GM04504 (cell line): ENCODE results near the gene C1orf226.
"Not testable (repeated sequence)": the region's sequence is repeated elsewhere in the genome, so short reads cannot be mapped to it uniquely, and the experiment has no call there.

Source experiments
- DNase-seq: peaks from one replicate; pipeline ENCODE4 v3.0.0-alpha.2; 2012; ENCODE audit warnings: low read depth

C1orf226 gene

GRCh38 chr1:162381383-162381782 lies at the start of gene C1orf226:
TSS of gene C1orf226 (plus strand) at chr1:162381728. CDS start at chr1:162381902, 174 bp downstream.
- no peak for DNase-seq

- DNase-seq, result no peak
Observed at GRCh38 chr1:162333991-162334390, 47.5 kb upstream of the C1orf226 start.

GRCh38 chr1:162335126-162335525 lies 46.4 kb upstream of the C1orf226 start:
- DNase-seq, result no peak

GRCh38 chr1:162336621-162337285 lies 44.8 kb upstream of the C1orf226 start:
- no peak for DNase-seq

- DNase-seq, result no peak
Observed at GRCh38 chr1:162342452-162342983, 39.0 kb upstream of the C1orf226 start.

GRCh38 chr1:162343470-162343869 lies 38.1 kb upstream of the C1orf226 start:
- DNase-seq, result no peak

GRCh38 chr1:162347281-162347680 lies 34.2 kb upstream of the C1orf226 start:
- DNase-seq, result no peak

GRCh38 chr1:162349635-162350330 lies 31.7 kb upstream of the C1orf226 start:
- peak; percentile 56 for DNase-seq

GRCh38 chr1:162351246-162351842 lies 30.2 kb upstream of the C1orf226 start:
- no peak for DNase-seq

GRCh38 chr1:162351874-162352273 lies 29.7 kb upstream of the C1orf226 start:
- not testable (repeated sequence) for DNase-seq

GRCh38 chr1:162353078-162353477 lies 28.4 kb upstream of the C1orf226 start:
- no peak for DNase-seq

- no peak for DNase-seq
Observed at GRCh38 chr1:162353702-162354101, 27.8 kb upstream of the C1orf226 start.

- DNase-seq, result peak; percentile 8
Observed at GRCh38 chr1:162357681-162358266, 23.8 kb upstream of the C1orf226 start.

GRCh38 chr1:162358928-162359327 lies 22.6 kb upstream of the C1orf226 start:
- no peak for DNase-seq

GRCh38 chr1:162359523-162360236 lies 21.8 kb upstream of the C1orf226 start:
- no peak for DNase-seq

GRCh38 chr1:162360237-162360873 lies 21.2 kb upstream of the C1orf226 start:
- DNase-seq, result no peak

GRCh38 chr1:162360874-162361260 lies 20.7 kb upstream of the C1orf226 start:
- no peak for DNase-seq

GRCh38 chr1:162361349-162361748 lies 20.2 kb upstream of the C1orf226 start:
- DNase-seq, result no peak

GRCh38 chr1:162363823-162364222 lies 17.7 kb upstream of the C1orf226 start:
- DNase-seq, result no peak

GRCh38 chr1:162364498-162364897 lies 17.0 kb upstream of the C1orf226 start:
- DNase-seq, result no peak

- no peak for DNase-seq
Observed at GRCh38 chr1:162365284-162366020, 16.1 kb upstream of the C1orf226 start.
